ENCODE data around the gene TMEM185A.

DNA sequence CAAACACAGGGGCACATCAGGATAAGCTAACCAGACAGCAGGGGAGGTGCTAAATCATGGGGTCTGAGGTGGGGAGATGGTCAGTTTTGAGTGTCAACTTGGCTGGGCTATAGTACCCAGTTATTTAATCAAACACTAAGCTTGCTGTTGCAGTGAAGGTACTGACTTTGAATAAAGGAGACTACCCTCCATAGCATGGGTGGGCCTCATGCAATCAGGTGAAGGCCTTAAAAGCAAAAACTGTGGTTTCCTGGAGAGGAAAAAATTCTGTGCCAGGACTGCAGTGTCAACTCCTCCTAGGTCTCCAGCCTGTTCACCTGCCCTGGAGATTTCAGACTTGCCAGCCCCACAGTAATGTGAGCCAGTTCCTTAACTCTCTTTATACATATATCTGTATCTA, 23.9 kb downstream of the TMEM185A start:
- TF ChIP-seq, protein P1, sequence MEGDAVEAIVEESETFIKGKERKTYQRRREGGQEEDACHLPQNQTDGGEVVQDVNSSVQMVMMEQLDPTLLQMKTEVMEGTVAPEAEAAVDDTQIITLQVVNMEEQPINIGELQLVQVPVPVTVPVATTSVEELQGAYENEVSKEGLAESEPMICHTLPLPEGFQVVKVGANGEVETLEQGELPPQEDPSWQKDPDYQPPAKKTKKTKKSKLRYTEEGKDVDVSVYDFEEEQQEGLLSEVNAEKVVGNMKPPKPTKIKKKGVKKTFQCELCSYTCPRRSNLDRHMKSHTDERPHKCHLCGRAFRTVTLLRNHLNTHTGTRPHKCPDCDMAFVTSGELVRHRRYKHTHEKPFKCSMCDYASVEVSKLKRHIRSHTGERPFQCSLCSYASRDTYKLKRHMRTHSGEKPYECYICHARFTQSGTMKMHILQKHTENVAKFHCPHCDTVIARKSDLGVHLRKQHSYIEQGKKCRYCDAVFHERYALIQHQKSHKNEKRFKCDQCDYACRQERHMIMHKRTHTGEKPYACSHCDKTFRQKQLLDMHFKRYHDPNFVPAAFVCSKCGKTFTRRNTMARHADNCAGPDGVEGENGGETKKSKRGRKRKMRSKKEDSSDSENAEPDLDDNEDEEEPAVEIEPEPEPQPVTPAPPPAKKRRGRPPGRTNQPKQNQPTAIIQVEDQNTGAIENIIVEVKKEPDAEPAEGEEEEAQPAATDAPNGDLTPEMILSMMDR (IDR thresholded peaks at IDR 0.05), result no peak
- TF ChIP-seq POLR2A (IDR thresholded peaks at IDR 0.05) (no peak), POLR2AphosphoS5 (IDR thresholded peaks at IDR 0.05; ENCODE audit: insufficient read depth in 1 of 2, low read depth in 1 of 2) (no peak)
